Body of pancreas (tissue), 4 donors: ENCODE results near the gene SAXO2. TPM values are rescaled to one million over a fixed set of nuclear protein-coding genes. Genes with fewer than 3 reads are reported as not detected.
"Not testable (repeated sequence)": the region's sequence is repeated elsewhere in the genome, so short reads cannot be mapped to it uniquely, and the experiment has no call there.

ENCODE experiments used
- ATAC-seq: fragments of 150-250 bp; one replicate; pipeline ENCODE4 v1.9.1; 2016
- DNase-seq, 4 donors: peaks; one replicate each; pipeline ENCODE4 v3.0.0-alpha.2; 2019
- H3K27ac ChIP-seq, 4 donors: fragments of 200-600 bp; sonication (generic); 1 replicate in 3 of 4; 2 replicates in 1 of 4; pipeline versions ENCODE4 v1.5.1 to v1.6.1; 2016 to 2019; ENCODE audit warnings: mild to moderate bottlenecking in 1 of 4, mixed read lengths in 1 of 4, moderate library complexity in 1 of 4
- H3K27me3 ChIP-seq, 2 donors: fragments of 200-600 bp; sonication (generic); one replicate each; pipeline ENCODE4 v1.6.0; 2016; ENCODE audit warnings: mild to moderate bottlenecking in 1 of 2
- H3K36me3 ChIP-seq, 2 donors: fragments of 200-600 bp; sonication (generic); replicated peaks in 1 of 2; 2 replicates each; pipeline ENCODE4 v1.5.1; 2016; ENCODE audit warnings: low read depth in 2 of 2; ENCODE audit not compliant: insufficient read depth in 1 of 2
- H3K4me1 ChIP-seq: fragments of 200-600 bp; sonication (generic); one replicate; pipeline ENCODE4 v1.6.0; 2016
- H3K4me3 ChIP-seq, 2 donors: fragments of 200-600 bp; sonication (generic); 1 replicate in 1 of 2; 2 replicates in 1 of 2; pipeline ENCODE4 v1.5.1; 2016 to 2019
- H3K9me3 ChIP-seq, 3 donors: fragments of 200-600 bp; sonication (generic); 1 replicate in 2 of 3; 2 replicates in 1 of 3; pipeline ENCODE4 v1.5.1; 2016
- CTCF ChIP-seq, 7 experiments: fragments of 450-650 bp in 4 of 7; fragments of 200-600 bp in 3 of 7; sonication (generic) in 3 of 7; IDR thresholded peaks; one replicate each; pipeline ENCODE4 v1.5.1; 2016 to 2019; ENCODE audit warnings: antibody characterized with exemption in 7 of 7
- POLR2A ChIP-seq, 3 donors: fragments of 450-650 bp; IDR thresholded peaks; one replicate each; pipeline ENCODE4 v1.6.1; 2016; ENCODE audit warnings: antibody characterized with exemption in 3 of 3, mild to moderate bottlenecking in 2 of 3
- WGBS, 2 donors: methylation state at CpG; one replicate each; pipeline ENCODE4 v1.1.5; 2017; 5-methylcytosine and 5-hydroxymethylcytosine counted together
- intact Hi-C: fragments of 100-400 bp; cut with DNase I; formaldehyde crosslinking; loops from one replicate; pipeline ENCODE4 v1.15.1; 2023
- total RNA-seq, 2 donors: library from RNA; depleted of rRNA; stranded (reverse); fragments of >200 nt; gene quantifications; one replicate each; pipeline ENCODE4 v1.1.0, GENCODE V29; 2016

The SAXO2 gene
- total RNA-seq, 2 donors from 2014 or later, result 0.26 to 1.3 TPM

DNA sequence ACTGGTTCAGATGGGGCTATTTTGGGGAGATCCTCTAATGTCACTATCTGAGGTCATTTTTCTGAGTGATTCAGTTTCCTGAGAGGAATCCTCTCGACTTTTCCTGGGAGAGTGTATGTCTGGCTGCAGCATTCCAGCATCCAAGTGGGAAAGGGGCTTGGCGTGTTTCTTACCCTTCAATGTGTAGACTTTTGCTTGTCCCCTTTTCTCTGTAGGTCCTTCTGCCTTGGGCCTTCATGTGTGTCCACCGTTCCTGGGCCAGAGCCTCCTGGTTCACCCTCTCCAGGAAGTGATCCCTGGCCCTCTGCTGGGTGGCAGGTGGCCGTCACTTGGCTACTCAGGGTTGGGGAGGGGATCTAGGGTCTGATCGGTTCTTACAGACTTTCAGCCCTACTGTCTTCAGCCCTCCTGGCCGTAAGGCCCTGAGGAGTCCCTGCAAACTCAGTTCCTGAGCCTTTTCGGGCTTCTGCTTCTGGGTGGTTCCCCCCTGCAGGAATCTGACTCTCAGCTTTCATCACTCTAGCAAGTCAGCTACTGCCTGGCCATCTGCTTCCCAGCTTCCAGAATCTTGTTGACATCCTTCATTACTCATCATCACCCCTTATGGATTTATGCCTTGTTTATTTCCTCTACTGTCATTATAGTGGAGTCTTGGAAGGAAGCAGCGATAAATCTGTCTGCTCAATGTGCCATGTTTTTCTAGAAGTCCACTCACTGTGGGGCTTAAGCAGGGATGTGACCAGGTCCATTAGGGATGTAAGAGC is 50.1 kb downstream of the SAXO2 start:
- Histone ChIP-seq H3K9me3 (no peaks in the 10 kb centered on the region), H3K4me3 (no peak overlapping the region), H3K4me1 (no peaks in the 10 kb centered on the region), H3K27me3 (no peaks in the 10 kb centered on the region), H3K27ac (no peak overlapping the region), H3K36me3 (no peaks in the 10 kb centered on the region)
- no peak for DNase-seq
- TF ChIP-seq CTCF (IDR thresholded peaks at IDR 0.05), result no peak
- no peak for TF ChIP-seq POLR2A (IDR thresholded peaks at IDR 0.05)
- intact Hi-C loops, result no loop called here
- 63 to 65% methylated on average over 7 to 8 of the region's 8 CpGs for WGBS, 2 donors
- no peak for ATAC-seq

DNA sequence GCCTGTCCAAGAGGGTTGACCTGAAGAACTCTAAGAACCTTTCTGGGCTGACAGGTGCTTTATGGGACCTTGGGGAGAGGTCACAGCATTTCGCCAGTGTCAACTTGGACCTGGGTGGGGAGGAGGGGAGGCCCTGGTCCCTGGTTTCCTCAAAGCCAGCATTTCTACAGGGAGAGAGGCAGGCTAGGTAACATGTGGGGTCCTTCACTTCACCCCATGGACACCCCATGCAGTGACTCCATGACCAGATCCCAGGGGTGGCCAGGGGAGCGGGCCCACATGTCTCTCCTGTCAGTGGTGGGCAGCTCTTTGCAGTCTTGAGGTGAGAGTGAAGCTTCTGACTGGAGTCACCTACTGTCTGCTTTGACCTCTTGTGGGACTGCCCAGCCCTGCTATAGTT is 50.8 kb downstream of the SAXO2 start:
- H3K36me3 ChIP-seq, result no peaks in the 10 kb centered on the region
- no peak for TF ChIP-seq POLR2A (IDR thresholded peaks at IDR 0.05)
- no peak for TF ChIP-seq CTCF (IDR thresholded peaks at IDR 0.05)
- H3K4me3 ChIP-seq, result no peak overlapping the region
- no peaks in the 10 kb centered on the region for H3K9me3 ChIP-seq
- H3K27me3 ChIP-seq, result no peaks in the 10 kb centered on the region
- 70 to 83% methylated on average over 1 to 2 of the region's 2 CpGs for WGBS, 2 donors
- ATAC-seq, result no peak
- no peak overlapping the region for H3K27ac ChIP-seq
- no peak for DNase-seq
- no peaks in the 10 kb centered on the region for H3K4me1 ChIP-seq
- intact Hi-C loops, result no loop called here

- H3K4me1 ChIP-seq, H3K9me3 ChIP-seq, DNase-seq, H3K4me3 ChIP-seq, H3K27ac ChIP-seq, H3K36me3 ChIP-seq, intact Hi-C loops, H3K27me3 ChIP-seq, ATAC-seq: not testable (repeated sequence)
- WGBS, 2 donors, result 80 to 82% methylated on average over 6 to 17 of the region's 21 CpGs
Measured at GRCh38 chr15:82313951-82314768, 51.5 kb downstream of the SAXO2 start.

DNA sequence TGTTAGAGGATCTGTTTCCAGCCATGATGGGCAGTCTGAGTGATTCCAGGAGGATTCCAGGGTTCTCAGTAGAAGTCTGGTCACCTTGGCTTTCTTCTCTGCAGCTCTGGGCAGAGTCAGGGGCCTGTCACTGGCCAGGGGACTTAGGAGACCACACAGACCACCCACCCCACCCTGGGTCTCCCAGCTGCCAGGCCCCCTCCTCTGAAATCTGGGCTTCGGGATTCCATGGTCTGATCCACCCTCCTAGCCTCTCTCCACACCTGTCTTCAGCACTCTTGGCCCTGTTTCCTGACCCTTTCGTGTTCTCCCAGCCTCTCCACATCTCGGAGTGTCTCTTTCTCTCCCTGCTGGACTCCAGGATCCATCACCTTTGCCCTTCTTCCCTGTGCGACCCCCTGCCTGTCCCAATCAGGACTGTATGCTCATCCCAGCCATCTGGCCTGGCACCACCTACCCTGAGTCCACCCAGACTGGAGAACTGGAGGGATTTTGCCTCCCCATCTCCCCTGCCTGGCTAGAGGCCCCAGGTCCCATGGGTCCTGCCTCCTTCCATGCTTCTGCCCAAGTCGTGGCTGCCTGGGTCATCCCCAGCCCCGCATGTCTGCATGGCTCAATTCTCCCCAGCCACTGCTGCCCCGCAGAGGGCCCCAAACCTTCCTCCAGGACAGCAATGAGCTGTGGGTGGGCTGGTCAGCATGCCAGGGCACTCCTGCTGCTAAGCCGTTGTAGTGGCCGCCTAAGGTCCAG is 52.3 kb downstream of the SAXO2 start:
- Histone ChIP-seq H3K36me3 (no peaks in the 10 kb centered on the region), H3K9me3 (no peaks in the 10 kb centered on the region), H3K4me1 (no peaks in the 10 kb centered on the region), H3K27ac (no peak overlapping the region), H3K4me3 (no peak overlapping the region), H3K27me3 (no peaks in the 10 kb centered on the region)
- 66 to 80% methylated on average over 7 to 9 of the region's 9 CpGs for WGBS, 2 donors
- intact Hi-C loops, result no loop called here
- TF ChIP-seq POLR2A (IDR thresholded peaks at IDR 0.05) (no peak), CTCF (IDR thresholded peaks at IDR 0.05) (no peak)
- ATAC-seq (no peak), DNase-seq (no peak)
